GM12878 (cell line): ENCODE measurements around the gene AFMID. TPM values are rescaled to one million over a fixed set of nuclear protein-coding genes. Genes with fewer than 3 reads are reported as not detected.

Experiments
- CEBPB ChIP-seq, 2 experiments: fragments of 150-350 bp in 1 of 2; IDR thresholded peaks; 2 replicates each; pipeline ENCODE4 v1.6.1; 2012 to 2014; ENCODE audit warnings: low read depth in 2 of 2, low read length in 2 of 2, borderline replicate concordance in 1 of 2, inconsistent platforms in 1 of 2
- CHD1 ChIP-seq: IDR thresholded peaks from 2 replicates; pipeline ENCODE4 v1.6.1; 2012; ENCODE audit warnings: low read depth, low read length, improper control_type of control experiment
- CTCF ChIP-seq, 3 experiments: IDR thresholded peaks in 2 of 3; conservative IDR thresholded peaks in 1 of 3; 2 replicates each; pipeline ENCODE4 v1.5.1; 2011; ENCODE audit warnings: low read depth in 3 of 3, low read length in 3 of 3, mild to moderate bottlenecking in 3 of 3, control low read depth in 2 of 3, moderate library complexity in 2 of 3, inconsistent platforms in 1 of 3, mixed read lengths in 1 of 3; ENCODE audit not compliant: control insufficient read depth in 2 of 3, insufficient read depth in 1 of 3; ENCODE audit errors: extremely low read depth in 1 of 3
- IKZF2 ChIP-seq, 2 experiments: fragments of 450-650 bp; IDR thresholded peaks; 2 replicates each; pipeline ENCODE4 v1.6.1; 2017; ENCODE audit warnings: mild to moderate bottlenecking in 2 of 2, moderate library complexity in 2 of 2
- JUNB ChIP-seq: IDR thresholded peaks from 2 replicates; pipeline ENCODE4 v1.6.1; 2016; ENCODE audit warnings: antibody characterized with exemption, mild to moderate bottlenecking
- KDM1A ChIP-seq: fragments of 200-600 bp; sonication (generic); IDR thresholded peaks from 2 replicates; pipeline ENCODE4 v1.6.1; 2016; ENCODE audit warnings: borderline replicate concordance
- MXI1 ChIP-seq: fragments of 150-350 bp; IDR thresholded peaks from 2 replicates; pipeline ENCODE4 v1.6.1; 2011; ENCODE audit warnings: low read depth, mild to moderate bottlenecking, inconsistent platforms, low read length, improper control_type of control experiment
- NFYA ChIP-seq: IDR thresholded peaks from 2 replicates; pipeline ENCODE4 v1.6.1; 2011; ENCODE audit warnings: low read depth, mild to moderate bottlenecking, low read length, improper control_type of control experiment, borderline replicate concordance
- NR2C2 ChIP-seq: IDR thresholded peaks from 2 replicates; pipeline ENCODE4 v1.6.1; 2011; ENCODE audit warnings: borderline replicate concordance, low read depth; ENCODE audit not compliant: control insufficient read depth, insufficient read length
- PKNOX1 ChIP-seq: fragments of 450-650 bp; IDR thresholded peaks from 2 replicates; pipeline ENCODE4 v1.6.1; 2016; ENCODE audit warnings: mild to moderate bottlenecking
- POLR2A ChIP-seq: IDR thresholded peaks from 2 replicates; pipeline ENCODE4 v1.6.1; 2011; ENCODE audit warnings: low read depth, mild to moderate bottlenecking, low read length
- POLR2AphosphoS2 ChIP-seq: IDR thresholded peaks from 2 replicates; pipeline ENCODE4 v1.6.1; 2011; ENCODE audit warnings: low read depth, mild to moderate bottlenecking, low read length, improper control_type of control experiment, moderate library complexity
- RAD21 ChIP-seq: IDR thresholded peaks from 2 replicates; pipeline ENCODE4 v1.6.1; 2011; ENCODE audit warnings: mild to moderate bottlenecking, low read depth, low read length, moderate library complexity; ENCODE audit not compliant: insufficient read depth
- SIX5 ChIP-seq: IDR thresholded peaks from 2 replicates; pipeline ENCODE4 v1.6.1; 2011; ENCODE audit warnings: mild to moderate bottlenecking, low read depth, low read length, moderate library complexity; ENCODE audit not compliant: severe bottlenecking
- SRF ChIP-seq, 2 experiments: IDR thresholded peaks; 2 replicates each; pipeline ENCODE4 v1.6.1; 2011; ENCODE audit warnings: low read depth in 2 of 2, low read length in 2 of 2, mild to moderate bottlenecking in 1 of 2, moderate library complexity in 1 of 2
- STAT1 ChIP-seq: fragments of 450-650 bp; conservative IDR thresholded peaks from 2 replicates; pipeline ENCODE4 v1.6.1; 2014; ENCODE audit warnings: antibody characterized with exemption, mild to moderate bottlenecking
- ZBTB11 ChIP-seq: fragments of 450-650 bp; formaldehyde crosslinking; IDR thresholded peaks from 2 replicates; pipeline ENCODE4 v1.5.0; 2022; ENCODE audit warnings: mild to moderate bottlenecking, missing genetic modification characterization
- ZNF207 ChIP-seq: fragments of 450-650 bp; IDR thresholded peaks from 2 replicates; pipeline ENCODE4 v1.6.1; 2014; ENCODE audit warnings: antibody characterized with exemption, mild to moderate bottlenecking, borderline replicate concordance
- ZNF274 ChIP-seq: IDR thresholded peaks from one replicate; pipeline ENCODE4 v1.8.0; 2011; ENCODE audit not compliant: insufficient read length, insufficient read depth
- ZNF622 ChIP-seq: fragments of 450-650 bp; IDR thresholded peaks from 2 replicates; pipeline ENCODE4 v1.6.1; 2017; ENCODE audit warnings: mild to moderate bottlenecking, inconsistent platforms
- polyA plus RNA-seq, 11 experiments: library from polyadenylated mRNA; depleted of rRNA in 4 of 11; unstranded in 6 of 11; stranded (reverse) in 5 of 11; fragments of >200 nt; fragmentation: Nextera tagmentation in 4 of 11; fragmentation: Illumina TruSeq in 1 of 11; extraction: Ambion mirVana in 4 of 11; extraction: Trizol in 1 of 11; gene quantifications; 1 replicate in 1 of 11; 2 replicates in 10 of 11; pipeline versions ENCODE4 v1.2.1 to v1.2.3, GENCODE V29; 2011 to 2016; ENCODE audit warnings: inconsistent platforms in 2 of 11, missing spikeins in 2 of 11, low read depth in 1 of 11
- total RNA-seq, 4 experiments: library from RNA; depleted of rRNA in 3 of 4; stranded (reverse); fragments of >200 nt in 3 of 4; fragmentation: Illumina TruSeq in 1 of 4; extraction: Trizol in 1 of 4; gene quantifications; 2 replicates each; pipeline versions ENCODE4 v1.2.1 to v1.2.3, GENCODE V29; 2013 to 2021
- TF ChIP-seq, protein P1 (sequence below): fragments of 450-650 bp; IDR thresholded peaks from 2 replicates; pipeline ENCODE4 v1.6.1; 2014; ENCODE audit warnings: mild to moderate bottlenecking

Gene AFMID
- total and polyA plus RNA-seq, 10 of the 15 experiments (the other 5 are each of a cell fraction or from before 2014, with no cell fraction given) = 36.1 to 98.8 (median 51.6) TPM

DNA sequence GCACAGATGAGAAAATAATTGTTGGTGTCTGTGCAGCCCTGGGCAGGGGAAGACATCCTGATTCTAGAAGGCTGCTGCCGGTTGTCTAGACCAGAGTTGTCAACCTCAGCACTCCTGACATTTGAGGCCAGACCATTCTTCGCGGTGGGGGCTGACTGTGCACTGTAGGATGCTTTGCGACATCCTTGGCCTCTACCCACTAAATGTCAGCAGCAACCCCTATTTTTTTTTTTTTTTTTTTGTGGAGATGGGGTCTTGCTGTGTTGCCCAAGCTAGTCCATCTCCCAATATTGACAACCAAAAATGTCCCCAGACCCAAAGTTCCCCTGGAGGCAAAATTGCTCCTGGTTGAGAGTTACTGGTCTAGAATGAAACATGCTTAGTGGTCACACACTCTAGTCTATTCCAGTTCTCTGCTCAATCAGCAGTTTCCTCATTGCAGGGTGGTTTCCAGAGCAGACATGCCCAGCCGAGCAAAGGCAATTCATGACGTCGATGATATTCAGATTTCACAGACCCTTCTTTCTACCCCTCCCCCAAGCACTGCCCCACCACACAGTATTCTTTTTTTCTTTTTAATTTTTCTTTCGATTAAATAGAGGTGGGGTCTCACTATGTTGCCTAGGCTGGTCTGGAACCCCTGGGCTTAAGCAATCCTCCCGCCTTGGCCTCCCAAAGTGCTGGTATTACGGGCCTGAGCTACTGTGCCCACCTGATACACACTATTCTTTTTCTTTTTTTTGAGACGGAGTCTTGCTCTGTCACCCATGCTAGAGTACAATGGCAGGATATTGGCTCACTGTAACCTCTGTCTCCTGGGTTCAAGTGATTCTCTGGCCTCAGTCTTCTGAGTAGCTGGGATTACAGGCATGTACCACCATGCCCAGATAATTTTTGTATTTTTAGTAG is 32.0 kb upstream of the AFMID start (continued):
- TF ChIP-seq PKNOX1 (no peak; the same call in 1 of the 2 replicates), NFYA (no peak), ZBTB11 (CRISPR knock-in tag) (no peak), SIX5 (no peak), ZNF207 (peak; percentile 95), CEBPB (IDR thresholded peaks at IDR 0.05; ENCODE audit: borderline replicate concordance in 1 of 2, low read depth in 2 of 2, low read length in 2 of 2) (no peak), MXI1 (0 out of 2 replicates have a peak, but pooled peaks have one; percentile 34), POLR2AphosphoS2 (peak; percentile 77), POLR2A (peak; percentile 76), ZNF622 (no peak), JUNB (peak; percentile 58; the same call in 1 of the 2 replicates), IKZF2 (IDR thresholded peaks at IDR 0.05) (peak; percentile 18 to 71; a peak in 2 of 4 replicates), STAT1 (peak; percentile 82; the same call in 1 of the 2 replicates), KDM1A (no peak), SRF (IDR thresholded peaks at IDR 0.05; ENCODE audit: low read depth in 2 of 2, low read length in 2 of 2) (peak in 1 of 2 experiments; percentile 92; a peak in 2 of 4 replicates), NR2C2 (no peak), RAD21 (no peak), CTCF (IDR thresholded peaks at IDR 0.05 in 2 of 3, conservative IDR thresholded peaks at IDR 0.05 in 1 of 3; ENCODE audit: control insufficient read depth in 2 of 3, extremely low read depth in 1 of 3, insufficient read depth in 1 of 3, low read depth in 3 of 3, low read length in 3 of 3) (no peak), ZNF274 (no peak), CHD1 (peak; percentile 96)
- TF ChIP-seq, protein P1, sequence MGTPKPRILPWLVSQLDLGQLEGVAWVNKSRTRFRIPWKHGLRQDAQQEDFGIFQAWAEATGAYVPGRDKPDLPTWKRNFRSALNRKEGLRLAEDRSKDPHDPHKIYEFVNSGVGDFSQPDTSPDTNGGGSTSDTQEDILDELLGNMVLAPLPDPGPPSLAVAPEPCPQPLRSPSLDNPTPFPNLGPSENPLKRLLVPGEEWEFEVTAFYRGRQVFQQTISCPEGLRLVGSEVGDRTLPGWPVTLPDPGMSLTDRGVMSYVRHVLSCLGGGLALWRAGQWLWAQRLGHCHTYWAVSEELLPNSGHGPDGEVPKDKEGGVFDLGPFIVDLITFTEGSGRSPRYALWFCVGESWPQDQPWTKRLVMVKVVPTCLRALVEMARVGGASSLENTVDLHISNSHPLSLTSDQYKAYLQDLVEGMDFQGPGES = no peak; the same call in 1 of the 2 replicates
